ENCODE results near the gene RFC4. TPM values are rescaled to one million over a fixed set of nuclear protein-coding genes. Genes with fewer than 3 reads are reported as not detected.

The RFC4 gene
- total and polyA plus RNA-seq, 9 of the 15 experiments (the other 6 are each of a cell fraction or from before 2014, with no cell fraction given) = 105 to 227 (median 180) TPM

GRCh38 chr3:186783731-186784515, 22.4 kb downstream of the RFC4 start (continued):
- TF ChIP-seq ZBTB33 (CRISPR knock-in tag; IDR thresholded peaks at IDR 0.05) = no peak
- TF ChIP-seq MBD1 (CRISPR knock-in tag; IDR thresholded peaks at IDR 0.05) = no peak
- TF ChIP-seq ZNF699 (CRISPR knock-in tag; IDR thresholded peaks at IDR 0.05; ENCODE audit: insufficient replicate concordance) = no peak
- no peak for TF ChIP-seq GTF3C2 (IDR thresholded peaks at IDR 0.05; ENCODE audit: borderline replicate concordance, extremely low read depth, insufficient read length)
- TF ChIP-seq ZNF668 (CRISPR knock-in tag; IDR thresholded peaks at IDR 0.05) = no peak
- no peak for TF ChIP-seq ZNF253 (CRISPR knock-in tag; conservative IDR thresholded peaks at IDR 0.05)
- TF ChIP-seq NFXL1 (CRISPR knock-in tag; IDR thresholded peaks at IDR 0.05) = peak; percentile 79; the same call in 1 of the 2 replicates
- TF ChIP-seq RNF219 (CRISPR knock-in tag; IDR thresholded peaks at IDR 0.05) = no peak
- TF ChIP-seq THAP12 (CRISPR knock-in tag; IDR thresholded peaks at IDR 0.05) = 0 out of 2 replicates have a peak, but pooled peaks have one; percentile 7

Data from K562 (cell line).